ENCODE measurements around the gene CTIF. TPM values are rescaled to one million over a fixed set of nuclear protein-coding genes. Genes with fewer than 3 reads are reported as not detected.

Gene CTIF
- polyA plus RNA-seq, 1 experiment: 40.2 TPM

DNA sequence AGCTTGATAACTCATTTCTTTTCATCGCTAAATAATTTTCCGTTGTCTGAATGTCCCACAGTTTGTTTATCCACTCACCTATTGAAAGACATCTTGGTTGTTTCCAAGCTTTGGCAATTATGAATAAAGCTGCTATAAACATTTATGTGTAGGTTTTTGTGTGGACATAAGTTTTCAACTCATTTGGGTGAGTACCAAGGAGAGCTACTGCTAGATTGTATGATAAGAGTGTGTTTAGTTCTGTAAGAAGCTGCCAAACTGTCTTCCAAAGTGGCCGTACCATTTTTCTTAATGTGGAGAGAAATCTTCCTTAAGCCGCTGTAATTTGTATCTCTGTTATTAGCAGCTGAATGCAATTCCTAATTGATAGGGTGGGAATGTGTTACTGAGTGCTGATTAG, 11.4 kb upstream of the CTIF start:
- H3K4me3 ChIP-seq (ENCODE audit: low read depth, low read length): no peak overlapping the region
- ChIA-PET POLR2A (no interaction called here), CTCF (no interaction called here)
- peaks cover under 1% of the 10 kb centered on the region for H3K27me3 ChIP-seq (ENCODE audit: control insufficient read depth, insufficient read depth, low read length)
- DNase-seq (ENCODE audit: low read depth, low spot score): no peak
- H3K27ac ChIP-seq (ENCODE audit: low read depth, low read length): no peak overlapping the region
- H3K9me3 ChIP-seq (ENCODE audit: control insufficient read depth, insufficient read depth, low read length): no peaks in the 10 kb centered on the region
- TF ChIP-seq, protein P1, sequence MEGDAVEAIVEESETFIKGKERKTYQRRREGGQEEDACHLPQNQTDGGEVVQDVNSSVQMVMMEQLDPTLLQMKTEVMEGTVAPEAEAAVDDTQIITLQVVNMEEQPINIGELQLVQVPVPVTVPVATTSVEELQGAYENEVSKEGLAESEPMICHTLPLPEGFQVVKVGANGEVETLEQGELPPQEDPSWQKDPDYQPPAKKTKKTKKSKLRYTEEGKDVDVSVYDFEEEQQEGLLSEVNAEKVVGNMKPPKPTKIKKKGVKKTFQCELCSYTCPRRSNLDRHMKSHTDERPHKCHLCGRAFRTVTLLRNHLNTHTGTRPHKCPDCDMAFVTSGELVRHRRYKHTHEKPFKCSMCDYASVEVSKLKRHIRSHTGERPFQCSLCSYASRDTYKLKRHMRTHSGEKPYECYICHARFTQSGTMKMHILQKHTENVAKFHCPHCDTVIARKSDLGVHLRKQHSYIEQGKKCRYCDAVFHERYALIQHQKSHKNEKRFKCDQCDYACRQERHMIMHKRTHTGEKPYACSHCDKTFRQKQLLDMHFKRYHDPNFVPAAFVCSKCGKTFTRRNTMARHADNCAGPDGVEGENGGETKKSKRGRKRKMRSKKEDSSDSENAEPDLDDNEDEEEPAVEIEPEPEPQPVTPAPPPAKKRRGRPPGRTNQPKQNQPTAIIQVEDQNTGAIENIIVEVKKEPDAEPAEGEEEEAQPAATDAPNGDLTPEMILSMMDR (IDR thresholded peaks at IDR 0.05; ENCODE audit: low read depth, low read length): no peak

DNA sequence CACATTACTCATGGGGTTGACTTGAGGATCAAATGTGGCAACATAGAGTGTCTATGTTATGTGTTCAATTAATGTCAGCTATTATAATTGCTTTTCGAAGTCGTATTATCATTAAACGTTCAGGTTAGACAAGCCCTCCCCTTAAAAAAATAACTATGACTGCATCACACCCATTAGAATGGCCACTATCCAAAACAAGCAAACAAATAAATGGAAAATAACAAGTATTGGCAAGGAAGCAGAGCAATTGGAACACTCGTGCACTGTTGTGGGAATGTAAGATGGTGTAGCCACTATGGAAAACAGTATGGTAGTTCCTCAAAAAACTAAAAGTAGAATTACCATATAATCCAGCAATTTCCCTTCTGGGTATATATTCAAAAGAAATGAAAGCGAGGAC, 10.0 kb upstream of the CTIF start:
- POLR2A ChIA-PET: no interaction called here
- H3K27me3 ChIP-seq (ENCODE audit: control insufficient read depth, insufficient read depth, low read length): no peaks in the 10 kb centered on the region
- CTCF ChIA-PET: no interaction called here
- no peak overlapping the region for H3K27ac ChIP-seq (ENCODE audit: low read depth, low read length)
- TF ChIP-seq, protein P1 (IDR thresholded peaks at IDR 0.05; ENCODE audit: low read depth, low read length): no peak
- H3K9me3 ChIP-seq (ENCODE audit: control insufficient read depth, insufficient read depth, low read length): no peaks in the 10 kb centered on the region
- no peak overlapping the region for H3K4me3 ChIP-seq (ENCODE audit: low read depth, low read length)
- DNase-seq (ENCODE audit: low read depth, low spot score): no peak

DNA sequence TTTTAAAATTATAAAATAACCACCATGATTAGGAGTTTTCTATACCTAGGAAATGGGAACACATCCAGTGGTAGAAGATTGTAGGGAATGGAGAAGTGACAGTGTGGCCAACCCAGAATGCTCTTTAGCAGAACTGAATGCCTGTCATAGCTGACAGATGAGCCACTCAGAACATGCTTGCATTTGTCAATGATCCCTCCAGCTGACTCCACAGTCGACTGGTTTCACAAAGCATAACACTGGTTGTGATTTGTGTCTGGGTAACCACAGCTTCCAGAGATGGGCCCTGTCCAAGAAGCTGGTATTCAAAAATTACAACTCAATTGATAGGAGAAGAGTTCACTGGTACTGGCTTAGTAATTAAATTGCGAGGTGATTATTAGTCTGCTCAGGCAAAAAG, 9.0 kb upstream of the CTIF start:
- H3K27ac ChIP-seq (ENCODE audit: low read depth, low read length): no peak overlapping the region
- H3K9me3 ChIP-seq (ENCODE audit: control insufficient read depth, insufficient read depth, low read length): no peaks in the 10 kb centered on the region
- ChIA-PET CTCF (no interaction called here), POLR2A (no interaction called here)
- no peak overlapping the region for H3K4me3 ChIP-seq (ENCODE audit: low read depth, low read length)
- no peaks in the 10 kb centered on the region for H3K27me3 ChIP-seq (ENCODE audit: control insufficient read depth, insufficient read depth, low read length)
- TF ChIP-seq, protein P1 (IDR thresholded peaks at IDR 0.05; ENCODE audit: low read depth, low read length): no peak
- DNase-seq (ENCODE audit: low read depth, low spot score): no peak

DNA sequence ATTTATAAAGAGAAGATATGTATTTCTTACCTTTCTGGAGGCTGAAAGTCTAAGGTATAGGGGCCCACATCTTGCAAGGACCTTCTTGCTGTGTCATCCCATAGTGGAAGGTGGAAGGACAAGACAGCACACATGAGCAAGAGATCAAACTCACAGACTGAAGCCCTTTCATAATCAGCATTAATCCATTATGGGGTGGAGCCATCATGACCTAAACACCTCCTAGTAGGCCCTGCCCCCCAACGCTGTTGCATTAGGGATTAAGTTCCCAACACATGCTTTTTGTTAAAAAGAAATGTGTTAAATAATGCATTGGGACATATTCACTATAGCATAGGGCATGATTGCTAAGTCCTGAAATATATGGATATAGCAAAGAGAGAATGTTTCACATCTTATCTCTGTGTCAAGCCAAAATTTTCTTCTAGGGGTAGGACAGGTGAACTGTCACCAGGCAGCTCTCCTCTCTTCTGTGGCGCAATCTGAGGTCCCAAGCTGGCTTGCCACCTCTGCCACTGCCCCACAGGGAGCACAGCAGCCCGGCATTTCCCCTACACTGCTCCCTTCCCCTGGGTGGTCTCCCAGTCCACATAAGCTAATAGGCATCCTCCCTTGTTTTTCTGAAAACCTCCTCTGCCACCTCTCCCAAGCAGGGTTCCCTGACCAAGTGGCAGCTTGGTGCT, 8.3 kb upstream of the CTIF start:
- ChIA-PET POLR2A (no interaction called here), CTCF (interaction anchor here (1.6 kb wide), 1 partner anchor 55 kb away, joined by 6 read pairs; no protein-coding TSS in a partner anchor)
- H3K9me3 ChIP-seq (ENCODE audit: control insufficient read depth, insufficient read depth, low read length): no peaks in the 10 kb centered on the region
- TF ChIP-seq, protein P1 (IDR thresholded peaks at IDR 0.05; ENCODE audit: low read depth, low read length): no peak
- no peak overlapping the region for H3K4me3 ChIP-seq (ENCODE audit: low read depth, low read length)
- no peaks in the 10 kb centered on the region for H3K27me3 ChIP-seq (ENCODE audit: control insufficient read depth, insufficient read depth, low read length)
- DNase-seq (ENCODE audit: low read depth, low spot score): no peak
- H3K27ac ChIP-seq (ENCODE audit: low read depth, low read length): no peak overlapping the region

DNA sequence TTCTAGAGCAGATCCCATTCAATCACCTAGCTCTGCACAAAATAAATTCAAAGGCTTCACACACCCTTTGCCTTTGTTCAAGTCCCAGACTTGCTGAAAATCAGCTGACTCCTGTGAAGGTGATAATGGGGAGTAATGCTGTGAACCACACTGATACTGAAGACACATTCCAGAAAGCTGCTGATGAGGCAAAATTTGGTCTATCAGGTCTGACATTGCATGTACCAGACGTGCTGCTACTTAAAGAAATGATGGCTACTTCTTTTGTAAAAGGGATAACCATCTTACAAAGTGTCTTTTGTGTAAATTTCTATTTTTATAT, 7.8 kb upstream of the CTIF start:
- TF ChIP-seq, protein P1 (IDR thresholded peaks at IDR 0.05; ENCODE audit: low read depth, low read length): no peak
- ChIA-PET POLR2A (no interaction called here), CTCF (interaction anchor here (1.6 kb wide), 1 partner anchor 55 kb away, joined by 6 read pairs; no protein-coding TSS in a partner anchor)
- DNase-seq (ENCODE audit: low read depth, low spot score): no peak
- Histone ChIP-seq H3K4me3 (ENCODE audit: low read depth, low read length) (no peak overlapping the region), H3K27me3 (ENCODE audit: control insufficient read depth, insufficient read depth, low read length) (no peaks in the 10 kb centered on the region), H3K9me3 (ENCODE audit: control insufficient read depth, insufficient read depth, low read length) (no peaks in the 10 kb centered on the region), H3K27ac (ENCODE audit: low read depth, low read length) (no peak overlapping the region)

Measured in AG04450 (cell line).